Natural killer cell (primary cell): ENCODE data around the gene PTGES3L. TPM values are rescaled to one million over a fixed set of nuclear protein-coding genes. Genes with fewer than 3 reads are reported as not detected.

ENCODE experiments used
- ATAC-seq, 3 donors: fragments of 150-1000 bp in 2 of 3; fragments of 200-7000 bp in 1 of 3; cut with Tn5 transposase; 1 replicate in 1 of 3; 2 replicates in 2 of 3; pipeline ENCODE4 v1.10.0; 2021; ENCODE audit warnings: mild to moderate bottlenecking in 2 of 3, moderate library complexity in 2 of 3
- DNase-seq, 2 donors: peaks; one replicate each; pipeline versions ENCODE4 v3.0.0 to v3.0.0-alpha.2; 2013 to 2021; ENCODE audit warnings: mixed read lengths in 1 of 2
- H3K27ac ChIP-seq: one replicate; pipeline ENCODE4 v1.5.1; 2013; ENCODE audit warnings: mild to moderate bottlenecking, low read length
- H3K27me3 ChIP-seq: one replicate; pipeline ENCODE4 v1.6.1; 2013; ENCODE audit warnings: low read length; ENCODE audit not compliant: control insufficient read depth, insufficient read depth
- H3K36me3 ChIP-seq: one replicate; pipeline ENCODE4 v1.6.1; 2013; ENCODE audit warnings: low read length; ENCODE audit not compliant: control insufficient read depth, insufficient read depth
- H3K4me1 ChIP-seq: one replicate; pipeline ENCODE4 v1.6.1; 2013; ENCODE audit warnings: low read length; ENCODE audit not compliant: control insufficient read depth, insufficient read depth
- H3K4me3 ChIP-seq: one replicate; pipeline ENCODE4 v1.5.1; 2013; ENCODE audit warnings: low read length
- H3K9me3 ChIP-seq: one replicate; pipeline ENCODE4 v1.6.1; 2013; ENCODE audit warnings: low read length; ENCODE audit not compliant: control insufficient read depth, insufficient read depth
- H3K27ac Mint-ChIP-seq, 2 donors: one replicate each; pipeline ENCODE4 v1.8.0; 2022; ENCODE audit warnings: mild to moderate bottlenecking in 2 of 2, mixed read lengths in 2 of 2, moderate library complexity in 1 of 2
- H3K27me3 Mint-ChIP-seq, 2 donors: one replicate each; pipeline ENCODE4 v1.8.0; 2022; ENCODE audit warnings: low read depth in 2 of 2, mixed read lengths in 2 of 2
- H3K36me3 Mint-ChIP-seq: one replicate; pipeline ENCODE4 v1.8.0; 2022; ENCODE audit warnings: mixed read lengths
- H3K4me1 Mint-ChIP-seq, 2 donors: one replicate each; pipeline ENCODE4 v1.8.0; 2022; ENCODE audit warnings: mixed read lengths in 2 of 2
- H3K4me3 Mint-ChIP-seq: one replicate; pipeline ENCODE4 v1.8.0; 2022; ENCODE audit warnings: mild to moderate bottlenecking, moderate library complexity, mixed read lengths
- H3K9me3 Mint-ChIP-seq, 2 donors: one replicate each; pipeline ENCODE4 v1.8.0; 2022; ENCODE audit warnings: mixed read lengths in 2 of 2
- CTCF ChIP-seq: fragments of 200-600 bp; IDR thresholded peaks from one replicate; pipeline ENCODE4 v1.8.0; 2022; ENCODE audit warnings: antibody characterized with exemption
- WGBS: methylation state at CpG from one replicate; pipeline ENCODE4 v1.1.7; 2013; ENCODE audit warnings: missing lambda C conversion rate; ENCODE audit not compliant: insufficient coverage; 5-methylcytosine and 5-hydroxymethylcytosine counted together
- intact Hi-C: fragments of 100-400 bp; cut with micrococcal nuclease; formaldehyde crosslinking; loops from one replicate; pipeline ENCODE4 v1.14.2; 2022
- total RNA-seq, 4 donors: library from RNA; stranded (reverse); fragments of 120-200 nt in 1 of 4; gene quantifications; one replicate each; pipeline versions ENCODE4 v1.2.3 to v1.2.4, GENCODE V29; 2013 to 2022

The PTGES3L gene
- total RNA-seq, 3 donors from 2014 or later (not counting 1 experiment from before 2014, with no cell fraction given): 0.53 to 0.87 TPM; not detected in 1

GRCh38 chr17:43014649-43015542 lies 35.0 kb upstream of the PTGES3L start:
- Histone ChIP-seq H3K27me3 (no peaks in the 10 kb centered on the region), H3K9me3 (no peaks in the 10 kb centered on the region), H3K36me3 (peaks cover 29% of the 10 kb centered on the region), H3K4me3 (no peak overlapping the region), H3K27ac (no peak overlapping the region), H3K4me1 (peaks cover 2% of the 10 kb centered on the region)
- whole genome bisulfite sequencing: 86% methylated on average over 5 of the region's 8 CpGs
- intact Hi-C loops: no loop called here
- Mint-ChIP-seq H3K36me3 (no peaks in the 10 kb centered on the region), H3K27ac (peak overlapping the region in 1 of 2 donors; percentile 74), H3K4me1 (peaks cover 8 to 31% of the 10 kb centered on the region in 2 donors), H3K4me3 (no peak overlapping the region), H3K27me3 (no peaks in the 10 kb centered on the region), H3K9me3 (no peaks in the 10 kb centered on the region)
- ATAC-seq (no peak), DNase-seq (no peak)
- no peak for TF ChIP-seq CTCF

DNA sequence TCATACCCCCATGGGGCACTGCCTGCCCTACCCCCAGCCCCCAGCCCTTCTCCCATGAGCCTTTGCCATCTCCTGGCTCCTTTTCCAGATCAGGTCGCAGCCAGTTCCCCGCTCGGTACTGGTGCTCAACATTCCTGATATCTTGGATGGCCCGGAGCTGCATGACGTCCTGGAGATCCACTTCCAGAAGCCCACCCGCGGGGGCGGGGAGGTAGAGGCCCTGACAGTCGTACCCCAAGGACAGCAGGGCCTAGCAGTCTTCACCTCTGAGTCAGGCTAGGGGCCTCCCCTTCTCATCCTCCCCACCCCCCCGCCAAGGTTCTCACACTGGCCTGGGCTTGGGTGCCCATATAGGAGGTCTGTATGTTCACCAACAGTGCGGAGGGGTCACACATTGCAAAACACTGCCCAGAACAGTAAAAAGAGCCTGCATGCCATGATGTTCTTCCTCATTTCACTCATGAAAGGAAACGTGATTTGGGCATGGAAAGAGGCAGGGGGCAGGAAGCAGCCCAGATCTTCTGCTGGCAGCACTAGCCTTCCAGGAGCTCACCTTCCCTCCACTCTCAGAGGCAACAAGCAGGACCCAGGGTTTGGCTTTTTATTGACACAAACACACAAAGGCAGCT lies 34.3 kb upstream of the PTGES3L start:
- Mint-ChIP-seq H3K4me1 (peaks cover 8 to 24% of the 10 kb centered on the region in 2 donors), H3K4me3 (no peak overlapping the region), H3K9me3 (no peaks in the 10 kb centered on the region), H3K27ac (no peak overlapping the region), H3K36me3 (no peaks in the 10 kb centered on the region), H3K27me3 (no peaks in the 10 kb centered on the region)
- WGBS: 94% methylated on average over 12 of the region's 12 CpGs
- no peak for DNase-seq
- peaks cover 5% of the 10 kb centered on the region for H3K4me1 ChIP-seq
- H3K27me3 ChIP-seq: no peaks in the 10 kb centered on the region
- no peak overlapping the region for H3K4me3 ChIP-seq
- H3K36me3 ChIP-seq: peaks cover 29% of the 10 kb centered on the region
- no peaks in the 10 kb centered on the region for H3K9me3 ChIP-seq
- intact Hi-C loops: no loop called here
- TF ChIP-seq CTCF: no peak
- no peak overlapping the region for H3K27ac ChIP-seq
- no peak for ATAC-seq

DNA sequence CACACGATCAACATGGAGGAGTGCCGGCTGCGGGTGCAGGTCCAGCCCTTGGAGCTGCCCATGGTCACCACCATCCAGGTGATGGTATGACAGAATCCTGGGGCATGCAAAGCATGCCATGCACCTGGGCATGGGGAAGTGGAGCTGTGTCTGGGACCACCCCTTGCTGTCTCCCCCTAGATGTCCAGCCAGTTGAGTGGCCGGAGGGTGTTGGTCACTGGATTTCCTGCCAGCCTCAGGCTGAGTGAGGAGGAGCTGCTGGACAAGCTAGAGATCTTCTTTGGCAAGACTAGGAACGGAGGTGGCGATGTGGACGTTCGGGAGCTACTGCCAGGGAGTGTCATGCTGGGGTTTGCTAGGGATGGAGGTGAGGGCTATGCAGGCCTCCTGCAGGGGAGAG lies 33.4 kb upstream of the PTGES3L start:
- DNase-seq (no peak), ATAC-seq (no peak)
- H3K27me3 Mint-ChIP-seq: no peaks in the 10 kb centered on the region
- H3K9me3 Mint-ChIP-seq: no peaks in the 10 kb centered on the region
- WGBS: 97% methylated on average over 8 of the region's 8 CpGs
- H3K4me1 ChIP-seq: peaks cover 8% of the 10 kb centered on the region
- intact Hi-C loops: no loop called here
- H3K36me3 ChIP-seq: peaks cover 29% of the 10 kb centered on the region
- no peak for TF ChIP-seq CTCF
- H3K4me3 Mint-ChIP-seq: no peak overlapping the region
- H3K9me3 ChIP-seq: no peaks in the 10 kb centered on the region
- H3K4me1 Mint-ChIP-seq: peaks cover 8 to 19% of the 10 kb centered on the region in 2 donors
- no peak overlapping the region for H3K27ac ChIP-seq
- no peaks in the 10 kb centered on the region for H3K27me3 ChIP-seq
- no peak overlapping the region for H3K4me3 ChIP-seq
- no peaks in the 10 kb centered on the region for H3K36me3 Mint-ChIP-seq
- H3K27ac Mint-ChIP-seq: peak overlapping the region; percentile 11 to 65
